DND-41 (cell line): ENCODE data around the gene MMP24OS.

Experiments
- ATAC-seq: fragments of 200-7000 bp; cut with Tn5 transposase; 3 replicates; pipeline ENCODE4 v1.9.1; 2021; ENCODE audit warnings: low read depth; ENCODE audit not compliant: insufficient read depth
- DNase-seq: peaks from one replicate; pipeline ENCODE4 v3.0.0-alpha.2; 2020
- H2AFZ ChIP-seq: 2 replicates; pipeline ENCODE4 v1.6.0; 2012; ENCODE audit warnings: low read depth, low read length
- H3K27ac ChIP-seq: 2 replicates; pipeline ENCODE4 v1.5.1; 2012; ENCODE audit warnings: low read length, inconsistent platforms
- H3K27me3 ChIP-seq: fragments of 200-600 bp; sonication (generic); 2 replicates; pipeline ENCODE4 v1.6.0; 2012; ENCODE audit warnings: low read length, mild to moderate bottlenecking, inconsistent platforms; ENCODE audit not compliant: insufficient read depth, poor library complexity
- H3K36me3 ChIP-seq: 2 replicates; pipeline ENCODE4 v1.5.1; 2012; ENCODE audit warnings: low read length, inconsistent platforms; ENCODE audit not compliant: insufficient read depth
- H3K4me1 ChIP-seq: 2 replicates; pipeline ENCODE4 v1.5.1; 2012; ENCODE audit warnings: mild to moderate bottlenecking, low read length; ENCODE audit not compliant: insufficient read depth
- H3K4me2 ChIP-seq: 2 replicates; pipeline ENCODE4 v1.6.0; 2012; ENCODE audit warnings: mild to moderate bottlenecking, moderate library complexity, low read length, inconsistent platforms; ENCODE audit not compliant: insufficient read depth
- H3K4me3 ChIP-seq, 2 experiments: fragments of 200-600 bp in 1 of 2; shearing (Covaris generic) in 1 of 2; 2 replicates each; pipeline ENCODE4 v1.5.1; 2012 to 2016; ENCODE audit warnings: inconsistent platforms in 2 of 2, low read length in 2 of 2, mild to moderate bottlenecking in 2 of 2, low read depth in 1 of 2, moderate library complexity in 1 of 2
- H3K79me2 ChIP-seq: 2 replicates; pipeline ENCODE4 v1.6.0; 2012; ENCODE audit warnings: low read length, inconsistent platforms; ENCODE audit not compliant: insufficient read depth
- H3K9ac ChIP-seq: 2 replicates; pipeline ENCODE4 v1.6.0; 2012; ENCODE audit warnings: low read depth, mild to moderate bottlenecking, inconsistent platforms, low read length, moderate library complexity
- H3K9me3 ChIP-seq: 2 replicates; pipeline ENCODE4 v1.5.1; 2012; ENCODE audit warnings: low read length, moderate library complexity, mild to moderate bottlenecking, inconsistent platforms; ENCODE audit not compliant: insufficient read depth, severe bottlenecking
- H4K20me1 ChIP-seq: 2 replicates; pipeline ENCODE4 v1.6.0; 2012; ENCODE audit warnings: low read length; ENCODE audit not compliant: insufficient read depth
- EZH2 ChIP-seq: IDR thresholded peaks from 3 replicates; pipeline ENCODE4 v1.6.1; 2012; ENCODE audit warnings: borderline replicate concordance, low read depth, mild to moderate bottlenecking, moderate library complexity, low read length, inconsistent platforms; ENCODE audit not compliant: severe bottlenecking
- TF ChIP-seq, protein P1 (sequence below): IDR thresholded peaks from 2 replicates; pipeline ENCODE4 v1.5.1; 2012; ENCODE audit warnings: borderline replicate concordance, low read length, moderate library complexity, mild to moderate bottlenecking; ENCODE audit not compliant: poor library complexity, severe bottlenecking; ENCODE audit errors: extremely low read depth

MMP24OS gene

GRCh38 chr20:35280523-35280922 lies 2.6 kb upstream of the MMP24OS start:
- no peak overlapping the region for H3K4me2 ChIP-seq
- H3K36me3 ChIP-seq: peaks cover 32% of the 10 kb centered on the region
- no peak overlapping the region for H3K9ac ChIP-seq

DNA sequence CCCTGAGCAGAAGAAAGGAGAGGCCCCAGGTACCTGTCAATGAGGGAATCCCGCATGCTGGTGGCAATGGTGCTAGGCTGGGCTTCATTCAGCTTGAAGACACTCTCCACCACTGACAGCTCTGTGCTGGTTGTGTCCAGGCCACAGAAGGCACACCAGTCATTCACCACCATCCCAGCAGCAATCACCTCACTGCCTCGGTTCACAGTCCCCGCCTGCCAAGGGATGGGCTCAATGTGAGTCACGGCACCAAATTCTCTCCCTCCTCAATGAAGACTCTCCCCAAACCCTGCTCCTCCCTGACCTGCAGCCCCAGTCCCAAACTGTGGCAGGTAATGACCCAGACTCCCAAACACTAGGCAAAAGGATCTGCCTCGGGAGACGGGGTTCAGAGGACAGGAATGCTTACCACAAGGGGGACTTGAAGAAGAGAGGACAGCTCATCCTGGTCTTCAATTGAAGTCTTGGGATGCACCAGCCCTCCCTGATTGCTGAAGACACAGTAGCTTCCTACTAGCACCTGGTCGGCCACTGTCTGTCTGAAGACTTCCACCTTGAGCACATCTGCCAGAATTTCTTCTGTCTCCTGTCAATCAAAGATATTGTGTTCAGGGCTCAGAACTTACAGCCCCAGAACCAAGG lies 1.7 kb upstream of the MMP24OS start:
- Histone ChIP-seq H3K9me3 (no peaks in the 10 kb centered on the region), H3K27ac (no peak overlapping the region), H3K4me3 (no peak overlapping the region), H3K9ac (no peak overlapping the region), H2AFZ (no peak overlapping the region), H4K20me1 (peaks cover 16% of the 10 kb centered on the region), H3K36me3 (peaks cover 32% of the 10 kb centered on the region), H3K4me2 (no peak overlapping the region), H3K27me3 (peaks cover 8% of the 10 kb centered on the region), H3K79me2 (peaks cover 28% of the 10 kb centered on the region), H3K4me1 (peaks cover 33% of the 10 kb centered on the region)
- TF ChIP-seq EZH2: no peak
- TF ChIP-seq, protein P1, sequence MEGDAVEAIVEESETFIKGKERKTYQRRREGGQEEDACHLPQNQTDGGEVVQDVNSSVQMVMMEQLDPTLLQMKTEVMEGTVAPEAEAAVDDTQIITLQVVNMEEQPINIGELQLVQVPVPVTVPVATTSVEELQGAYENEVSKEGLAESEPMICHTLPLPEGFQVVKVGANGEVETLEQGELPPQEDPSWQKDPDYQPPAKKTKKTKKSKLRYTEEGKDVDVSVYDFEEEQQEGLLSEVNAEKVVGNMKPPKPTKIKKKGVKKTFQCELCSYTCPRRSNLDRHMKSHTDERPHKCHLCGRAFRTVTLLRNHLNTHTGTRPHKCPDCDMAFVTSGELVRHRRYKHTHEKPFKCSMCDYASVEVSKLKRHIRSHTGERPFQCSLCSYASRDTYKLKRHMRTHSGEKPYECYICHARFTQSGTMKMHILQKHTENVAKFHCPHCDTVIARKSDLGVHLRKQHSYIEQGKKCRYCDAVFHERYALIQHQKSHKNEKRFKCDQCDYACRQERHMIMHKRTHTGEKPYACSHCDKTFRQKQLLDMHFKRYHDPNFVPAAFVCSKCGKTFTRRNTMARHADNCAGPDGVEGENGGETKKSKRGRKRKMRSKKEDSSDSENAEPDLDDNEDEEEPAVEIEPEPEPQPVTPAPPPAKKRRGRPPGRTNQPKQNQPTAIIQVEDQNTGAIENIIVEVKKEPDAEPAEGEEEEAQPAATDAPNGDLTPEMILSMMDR: no peak
- DNase-seq (no peak), ATAC-seq (no peak)

More at GRCh38 chr20:35280523-35280922, 2.6 kb upstream of the MMP24OS start:
- Histone ChIP-seq H3K27ac (no peak overlapping the region), H4K20me1 (peaks cover 12% of the 10 kb centered on the region; the same call in 1 of the 2 replicates), H2AFZ (no peak overlapping the region), H3K4me1 (peaks cover 40% of the 10 kb centered on the region), H3K27me3 (peaks cover 10% of the 10 kb centered on the region), H3K79me2 (peaks cover 28% of the 10 kb centered on the region), H3K4me3 (no peak overlapping the region), H3K9me3 (no peaks in the 10 kb centered on the region)
- TF ChIP-seq EZH2: no peak
- TF ChIP-seq, protein P1: no peak
- no peak for ATAC-seq
- DNase-seq: no peak

GRCh38 chr20:35279040-35279439 lies 1.1 kb upstream of the MMP24OS start:
- TF ChIP-seq, protein P1: no peak
- TF ChIP-seq EZH2: no peak
- no peaks in the 10 kb centered on the region for H3K9me3 ChIP-seq
- peaks cover 22% of the 10 kb centered on the region for H4K20me1 ChIP-seq
- no peak overlapping the region for H3K4me2 ChIP-seq
- no peak overlapping the region for H3K4me3 ChIP-seq
- DNase-seq: no peak
- H3K79me2 ChIP-seq: peaks cover 23% of the 10 kb centered on the region
- H3K9ac ChIP-seq: no peak overlapping the region
- H3K27me3 ChIP-seq: peaks cover 2% of the 10 kb centered on the region
- H2AFZ ChIP-seq: no peak overlapping the region
- H3K27ac ChIP-seq: no peak overlapping the region
- peaks cover 27% of the 10 kb centered on the region for H3K4me1 ChIP-seq
- no peak for ATAC-seq
- peaks cover 32% of the 10 kb centered on the region for H3K36me3 ChIP-seq

DNA sequence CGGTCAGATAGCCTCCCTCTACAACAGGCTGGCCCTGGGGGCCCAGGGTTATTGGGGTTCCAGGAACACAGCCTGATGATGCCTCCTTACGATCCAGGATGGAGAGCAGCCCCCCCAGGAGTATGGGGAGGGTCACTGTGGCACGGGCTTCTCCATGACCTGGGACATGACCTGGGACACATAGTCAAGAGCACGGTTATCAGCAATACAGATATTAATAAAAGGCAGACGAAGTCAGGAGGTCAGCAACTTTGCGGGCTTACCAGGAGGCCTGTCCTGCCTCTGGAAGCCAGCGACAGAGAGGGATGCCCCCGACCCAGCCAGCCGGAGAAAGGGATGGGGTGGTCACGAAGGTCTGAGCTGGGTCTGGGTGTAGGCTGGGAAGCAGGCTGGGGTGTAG lies 795 bp downstream of the MMP24OS start:
- Histone ChIP-seq H4K20me1 (peaks cover 25% of the 10 kb centered on the region), H3K9me3 (no peaks in the 10 kb centered on the region), H3K4me1 (peaks cover 17% of the 10 kb centered on the region), H3K4me2 (peak overlapping the region; percentile 77), H3K27me3 (no peaks in the 10 kb centered on the region), H3K4me3 (peak overlapping the region; percentile 38 to 64; a peak in 3 of 4 replicates), H3K9ac (peak overlapping the region; percentile 66), H3K36me3 (peaks cover 29% of the 10 kb centered on the region), H3K27ac (peak overlapping the region; percentile 66), H2AFZ (peak overlapping the region; percentile 62; the same call in 1 of the 2 replicates), H3K79me2 (peaks cover 8% of the 10 kb centered on the region)
- no peak for ATAC-seq
- TF ChIP-seq EZH2: no peak
- TF ChIP-seq, protein P1: no peak
- DNase-seq: no peak
